Measurements from ENCODE around the gene CAMK1D. TPM values are rescaled to one million over a fixed set of nuclear protein-coding genes. Genes with fewer than 3 reads are reported as not detected.

The CAMK1D gene
- total and polyA plus RNA-seq, 2 of the 8 experiments (the other 6 are each of a cell fraction or from before 2014, with no cell fraction given) = 3.5 to 10.6 TPM

GRCh38 chr10:12633776-12634620 lies 284.7 kb downstream of the CAMK1D start:
- Histone ChIP-seq H3K79me2 (ENCODE audit: control insufficient read depth in 1 of 2, insufficient read depth in 2 of 2, low read length in 2 of 2) (no peaks in the 10 kb centered on the region), H3K9me3 (ENCODE audit: insufficient read depth in 2 of 2, low read depth in 1 of 2, low read length in 1 of 2) (no peaks in the 10 kb centered on the region), H3K23ac (ENCODE audit: insufficient read length) (no peak overlapping the region), H3K9ac (replicated peaks in 1 of 4; ENCODE audit: extremely low read depth in 1 of 4, low read depth in 3 of 4, low read length in 3 of 4) (no peak overlapping the region), H4K8ac (ENCODE audit: extremely low read depth, insufficient read depth, low read length) (no peak overlapping the region; the same call in 1 of the 2 replicates), H3K36me3 (ENCODE audit: control insufficient read depth in 2 of 4, insufficient read depth in 4 of 4, low read length in 3 of 4) (no peaks in the 10 kb centered on the region), H4K91ac (replicated peaks; ENCODE audit: insufficient read length, low read length) (no peak overlapping the region), H3K23me2 (ENCODE audit: low read depth, low read length) (0 out of 2 replicates have a peak, but pooled peaks cover 3% of the 10 kb centered on the region), H3K4ac (replicated peaks; ENCODE audit: insufficient read length, low read depth, low read length) (no peak overlapping the region), H3K56ac (replicated peaks; ENCODE audit: insufficient read length, low read depth, low read length) (no peak overlapping the region), H2AFZ (ENCODE audit: low read length) (no peak overlapping the region), H4K5ac (ENCODE audit: insufficient read length, low read depth, low read length) (no peak overlapping the region), H3K4me1 (replicated peaks in 1 of 4; ENCODE audit: control insufficient read depth in 3 of 4, insufficient read depth in 4 of 4, low read length in 3 of 4) (peaks cover 4 to 15% (median 7%) of the 10 kb centered on the region in 4 experiments; a peak in 6 of 7 replicates), H3K27ac (ENCODE audit: low read depth, low read length) (no peak overlapping the region), H3K4me2 (ENCODE audit: insufficient read depth in 1 of 2, low read depth in 2 of 2, low read length in 2 of 2) (no peak overlapping the region), H2BK120ac (replicated peaks; ENCODE audit: low read depth, low read length) (no peak overlapping the region), H2BK5ac (ENCODE audit: low read depth, low read length) (no peak overlapping the region), H3K14ac (ENCODE audit: insufficient read length) (no peak overlapping the region), H3K79me1 (ENCODE audit: low read depth, low read length) (no peaks in the 10 kb centered on the region; the same call in 1 of the 2 replicates), H3K18ac (ENCODE audit: extremely low read depth, low read length) (no peak overlapping the region), H2BK15ac (ENCODE audit: low read length) (no peak overlapping the region), H3K27me3 (replicated peaks in 1 of 4; ENCODE audit: control insufficient read depth in 3 of 4, extremely low read depth in 1 of 4, insufficient read depth in 3 of 4, low read length in 3 of 4) (no peaks in the 10 kb centered on the region), H2BK12ac (ENCODE audit: low read depth, low read length) (no peak overlapping the region), H2AK5ac (ENCODE audit: low read depth, low read length) (peak overlapping the region; percentile 42; the same call in 1 of the 2 replicates), H2BK20ac (ENCODE audit: low read length) (no peak overlapping the region), H3K4me3 (ENCODE audit: extremely low read depth in 1 of 4, insufficient read depth in 2 of 4, low read depth in 3 of 4, low read length in 4 of 4) (no peak overlapping the region), H4K20me1 (replicated peaks in 1 of 2; ENCODE audit: control insufficient read depth in 1 of 2, insufficient read depth in 2 of 2, low read length in 2 of 2) (no peaks in the 10 kb centered on the region)
- FAIRE-seq (no peak), DNase-seq (ENCODE audit: low read depth in 1 of 2, low spot score in 2 of 2) (no peak)
- WGBS, 2 experiments (ENCODE audit: extremely low coverage in 1 of 2, insufficient coverage in 1 of 2, insufficient read length in 1 of 2, insufficient replicate concordance in 2 of 2, low coverage in 1 of 2, low lambda C conversion rate in 2 of 2, missing lambda C conversion rate in 1 of 2) = 89% methylated on average over 11 of the region's 11 CpGs; no CpG with 5 or more reads in 1 of the 2 experiments
- ChIA-PET CTCF (ENCODE audit: partially characterized antibody) (interaction anchor here (0.8 to 1.5 kb wide), 5 partner anchors 17 to 79 kb away, joined by 3 to 5 read pairs (median 4); no protein-coding TSS in a partner anchor), POLR2A (ENCODE audit: partially characterized antibody) (interaction anchor here (0.6 kb wide), 1 partner anchor 518 kb away, joined by 3 read pairs; no protein-coding TSS in a partner anchor)
- TF ChIP-seq NRF1 (IDR thresholded peaks at IDR 0.05; ENCODE audit: low read depth, low read length) (0 out of 2 replicates have a peak, but pooled peaks have one; percentile 6), BACH1 (IDR thresholded peaks at IDR 0.05; ENCODE audit: low read length) (no peak), RFX5 (IDR thresholded peaks at IDR 0.05; ENCODE audit: borderline replicate concordance, low read depth, low read length) (no peak), TAF1 (IDR thresholded peaks at IDR 0.05; ENCODE audit: low read depth, low read length) (no peak), EGR1 (IDR thresholded peaks at IDR 0.05; ENCODE audit: borderline replicate concordance, low read depth, low read length) (no peak), CTCF (IDR thresholded peaks at IDR 0.05; ENCODE audit: control extremely low read depth in 1 of 3, insufficient read depth in 1 of 3, low read depth in 1 of 3, low read length in 3 of 3) (peak in 2 of 3 experiments; percentile 8 to 28; a peak in 1 of 4 replicates), RAD21 (IDR thresholded peaks at IDR 0.05 in 1 of 2, conservative IDR thresholded peaks at IDR 0.05 in 1 of 2; ENCODE audit: low read depth in 2 of 2, low read length in 2 of 2) (peak; percentile 12 to 34; a peak in 2 of 4 replicates), GTF2F1 (IDR thresholded peaks at IDR 0.05; ENCODE audit: borderline replicate concordance, low read depth, low read length) (no peak)

All from H1 (cell line).